ENCODE results near the gene EFNA5. TPM values are rescaled to one million over a fixed set of nuclear protein-coding genes. Genes with fewer than 3 reads are reported as not detected.

Gene EFNA5
- total and polyA plus RNA-seq, 10 of the 15 experiments (the other 5 are each of a cell fraction or from before 2014, with no cell fraction given): 0.19 to 12.6 (median 3.9) TPM

DNA sequence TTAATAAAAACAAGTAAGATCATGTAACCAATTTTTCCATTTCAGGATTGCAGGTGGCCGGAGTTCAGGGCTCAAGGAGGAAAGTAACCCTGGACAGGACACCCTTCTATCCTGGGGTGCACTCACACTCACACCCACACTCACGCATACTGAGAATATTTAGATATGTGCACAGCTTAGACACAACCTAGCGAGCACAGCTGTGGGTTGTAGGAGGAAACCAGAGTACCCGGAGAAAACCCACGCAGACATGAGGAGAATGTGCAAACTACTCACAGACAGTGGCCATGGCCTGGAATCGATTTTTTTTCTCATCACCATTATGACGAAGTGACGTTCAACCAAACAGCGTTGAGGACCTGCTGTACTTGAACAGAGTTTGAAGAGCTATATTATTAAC, 4.5 kb upstream of the EFNA5 start (continued):
- no peak for TF ChIP-seq CHD2 (IDR thresholded peaks at IDR 0.05; ENCODE audit: borderline replicate concordance, low read depth, low read length)
- no peak for TF ChIP-seq TCF3 (IDR thresholded peaks at IDR 0.05; ENCODE audit: borderline replicate concordance, insufficient read depth, low read depth, low read length)
- TF ChIP-seq FOXM1 (IDR thresholded peaks at IDR 0.05; ENCODE audit: low read depth, low read length): no peak
- TF ChIP-seq, protein P1, sequence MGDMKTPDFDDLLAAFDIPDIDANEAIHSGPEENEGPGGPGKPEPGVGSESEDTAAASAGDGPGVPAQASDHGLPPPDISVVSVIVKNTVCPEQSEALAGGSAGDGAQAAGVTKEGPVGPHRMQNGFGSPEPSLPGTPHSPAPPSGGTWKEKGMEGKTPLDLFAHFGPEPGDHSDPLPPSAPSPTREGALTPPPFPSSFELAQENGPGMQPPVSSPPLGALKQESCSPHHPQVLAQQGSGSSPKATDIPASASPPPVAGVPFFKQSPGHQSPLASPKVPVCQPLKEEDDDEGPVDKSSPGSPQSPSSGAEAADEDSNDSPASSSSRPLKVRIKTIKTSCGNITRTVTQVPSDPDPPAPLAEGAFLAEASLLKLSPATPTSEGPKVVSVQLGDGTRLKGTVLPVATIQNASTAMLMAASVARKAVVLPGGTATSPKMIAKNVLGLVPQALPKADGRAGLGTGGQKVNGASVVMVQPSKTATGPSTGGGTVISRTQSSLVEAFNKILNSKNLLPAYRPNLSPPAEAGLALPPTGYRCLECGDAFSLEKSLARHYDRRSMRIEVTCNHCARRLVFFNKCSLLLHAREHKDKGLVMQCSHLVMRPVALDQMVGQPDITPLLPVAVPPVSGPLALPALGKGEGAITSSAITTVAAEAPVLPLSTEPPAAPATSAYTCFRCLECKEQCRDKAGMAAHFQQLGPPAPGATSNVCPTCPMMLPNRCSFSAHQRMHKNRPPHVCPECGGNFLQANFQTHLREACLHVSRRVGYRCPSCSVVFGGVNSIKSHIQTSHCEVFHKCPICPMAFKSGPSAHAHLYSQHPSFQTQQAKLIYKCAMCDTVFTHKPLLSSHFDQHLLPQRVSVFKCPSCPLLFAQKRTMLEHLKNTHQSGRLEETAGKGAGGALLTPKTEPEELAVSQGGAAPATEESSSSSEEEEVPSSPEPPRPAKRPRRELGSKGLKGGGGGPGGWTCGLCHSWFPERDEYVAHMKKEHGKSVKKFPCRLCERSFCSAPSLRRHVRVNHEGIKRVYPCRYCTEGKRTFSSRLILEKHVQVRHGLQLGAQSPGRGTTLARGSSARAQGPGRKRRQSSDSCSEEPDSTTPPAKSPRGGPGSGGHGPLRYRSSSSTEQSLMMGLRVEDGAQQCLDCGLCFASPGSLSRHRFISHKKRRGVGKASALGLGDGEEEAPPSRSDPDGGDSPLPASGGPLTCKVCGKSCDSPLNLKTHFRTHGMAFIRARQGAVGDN (IDR thresholded peaks at IDR 0.05): no peak
- no peak for TF ChIP-seq MEF2B (IDR thresholded peaks at IDR 0.05; ENCODE audit: partially characterized antibody, poor library complexity, severe bottlenecking)
- TF ChIP-seq SMAD1 (IDR thresholded peaks at IDR 0.05; ENCODE audit: low read depth, partially characterized antibody): no peak
- no peak for TF ChIP-seq SIN3A (IDR thresholded peaks at IDR 0.05; ENCODE audit: low read depth, low read length)
- TF ChIP-seq, protein P2, sequence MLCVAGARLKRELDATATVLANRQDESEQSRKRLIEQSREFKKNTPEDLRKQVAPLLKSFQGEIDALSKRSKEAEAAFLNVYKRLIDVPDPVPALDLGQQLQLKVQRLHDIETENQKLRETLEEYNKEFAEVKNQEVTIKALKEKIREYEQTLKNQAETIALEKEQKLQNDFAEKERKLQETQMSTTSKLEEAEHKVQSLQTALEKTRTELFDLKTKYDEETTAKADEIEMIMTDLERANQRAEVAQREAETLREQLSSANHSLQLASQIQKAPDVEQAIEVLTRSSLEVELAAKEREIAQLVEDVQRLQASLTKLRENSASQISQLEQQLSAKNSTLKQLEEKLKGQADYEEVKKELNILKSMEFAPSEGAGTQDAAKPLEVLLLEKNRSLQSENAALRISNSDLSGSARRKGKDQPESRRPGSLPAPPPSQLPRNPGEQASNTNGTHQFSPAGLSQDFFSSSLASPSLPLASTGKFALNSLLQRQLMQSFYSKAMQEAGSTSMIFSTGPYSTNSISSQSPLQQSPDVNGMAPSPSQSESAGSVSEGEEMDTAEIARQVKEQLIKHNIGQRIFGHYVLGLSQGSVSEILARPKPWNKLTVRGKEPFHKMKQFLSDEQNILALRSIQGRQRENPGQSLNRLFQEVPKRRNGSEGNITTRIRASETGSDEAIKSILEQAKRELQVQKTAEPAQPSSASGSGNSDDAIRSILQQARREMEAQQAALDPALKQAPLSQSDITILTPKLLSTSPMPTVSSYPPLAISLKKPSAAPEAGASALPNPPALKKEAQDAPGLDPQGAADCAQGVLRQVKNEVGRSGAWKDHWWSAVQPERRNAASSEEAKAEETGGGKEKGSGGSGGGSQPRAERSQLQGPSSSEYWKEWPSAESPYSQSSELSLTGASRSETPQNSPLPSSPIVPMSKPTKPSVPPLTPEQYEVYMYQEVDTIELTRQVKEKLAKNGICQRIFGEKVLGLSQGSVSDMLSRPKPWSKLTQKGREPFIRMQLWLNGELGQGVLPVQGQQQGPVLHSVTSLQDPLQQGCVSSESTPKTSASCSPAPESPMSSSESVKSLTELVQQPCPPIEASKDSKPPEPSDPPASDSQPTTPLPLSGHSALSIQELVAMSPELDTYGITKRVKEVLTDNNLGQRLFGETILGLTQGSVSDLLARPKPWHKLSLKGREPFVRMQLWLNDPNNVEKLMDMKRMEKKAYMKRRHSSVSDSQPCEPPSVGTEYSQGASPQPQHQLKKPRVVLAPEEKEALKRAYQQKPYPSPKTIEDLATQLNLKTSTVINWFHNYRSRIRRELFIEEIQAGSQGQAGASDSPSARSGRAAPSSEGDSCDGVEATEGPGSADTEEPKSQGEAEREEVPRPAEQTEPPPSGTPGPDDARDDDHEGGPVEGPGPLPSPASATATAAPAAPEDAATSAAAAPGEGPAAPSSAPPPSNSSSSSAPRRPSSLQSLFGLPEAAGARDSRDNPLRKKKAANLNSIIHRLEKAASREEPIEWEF (IDR thresholded peaks at IDR 0.05; ENCODE audit: insufficient replicate concordance, low read depth, low read length): no peak
- TF ChIP-seq HDAC6 (IDR thresholded peaks at IDR 0.05; ENCODE audit: unreplicated experiment): no peak
- no peak for TF ChIP-seq NRF1 (conservative IDR thresholded peaks at IDR 0.05; ENCODE audit: low read depth, low read length)
- no peak for TF ChIP-seq MYC (IDR thresholded peaks at IDR 0.05; ENCODE audit: insufficient read depth, insufficient read length, insufficient replicate concordance, low read length, severe bottlenecking)
